Mucosa of rectum (tissue), 2 donors: ENCODE data around the gene FIG4.
"Not testable (repeated sequence)": the region's sequence is repeated elsewhere in the genome, so short reads cannot be mapped to it uniquely, and the experiment has no call there.

Source experiments
- H3K27ac ChIP-seq, 2 donors: one replicate each; pipeline ENCODE4 v1.7.0; 2013; ENCODE audit warnings: inconsistent platforms in 2 of 2, low read depth in 2 of 2, low read length in 2 of 2
- H3K27me3 ChIP-seq, 2 donors: one replicate each; pipeline ENCODE4 v1.7.0; 2013; ENCODE audit warnings: low read length in 2 of 2; ENCODE audit not compliant: control insufficient read depth in 2 of 2, insufficient read depth in 2 of 2
- H3K36me3 ChIP-seq, 2 donors: one replicate each; pipeline ENCODE4 v1.7.0; 2013; ENCODE audit warnings: low read length in 2 of 2; ENCODE audit not compliant: control insufficient read depth in 2 of 2, insufficient read depth in 2 of 2
- H3K4me1 ChIP-seq, 2 donors: one replicate each; pipeline ENCODE4 v1.7.0; 2013; ENCODE audit warnings: low read length in 2 of 2, mild to moderate bottlenecking in 1 of 2; ENCODE audit not compliant: control insufficient read depth in 2 of 2, insufficient read depth in 2 of 2
- H3K4me3 ChIP-seq, 2 donors: one replicate each; pipeline ENCODE4 v1.7.0; 2013; ENCODE audit warnings: low read length in 2 of 2
- H3K9ac ChIP-seq, 2 donors: one replicate each; pipeline ENCODE4 v1.7.0; 2013; ENCODE audit warnings: low read length in 2 of 2, low read depth in 1 of 2, mild to moderate bottlenecking in 1 of 2
- H3K9me3 ChIP-seq, 2 donors: one replicate each; pipeline ENCODE4 v1.7.0; 2013; ENCODE audit warnings: low read length in 2 of 2; ENCODE audit not compliant: control insufficient read depth in 2 of 2
- donor health status: healthy.
- donor health status: Normal muscosa, but diverticular disease.

Gene FIG4

GRCh38 chr6:109807881-109808280, 116.8 kb downstream of the FIG4 start:
- H3K27ac ChIP-seq, result no peak overlapping the region
- H3K4me1 ChIP-seq, result no peaks in the 10 kb centered on the region
- H3K27me3 ChIP-seq, result no peaks in the 10 kb centered on the region
- H3K9ac ChIP-seq, result no peak overlapping the region
- H3K9me3 ChIP-seq, result no peaks in the 10 kb centered on the region
- no peak overlapping the region for H3K4me3 ChIP-seq
- H3K36me3 ChIP-seq, result no peaks in the 10 kb centered on the region

GRCh38 chr6:109808837-109809236, 117.7 kb downstream of the FIG4 start:
- no peaks in the 10 kb centered on the region for H3K4me1 ChIP-seq
- H3K9me3 ChIP-seq, result no peaks in the 10 kb centered on the region
- H3K4me3 ChIP-seq, result no peak overlapping the region
- H3K27me3 ChIP-seq, result no peaks in the 10 kb centered on the region
- H3K9ac ChIP-seq, result no peak overlapping the region
- H3K36me3 ChIP-seq, result peaks cover 0 to 3% of the 10 kb centered on the region in 2 donors
- no peak overlapping the region for H3K27ac ChIP-seq

- H3K9me3 ChIP-seq, result no peaks in the 10 kb centered on the region
- no peak overlapping the region for H3K9ac ChIP-seq
- no peak overlapping the region for H3K27ac ChIP-seq
- H3K27me3 ChIP-seq, result no peaks in the 10 kb centered on the region
- H3K4me3 ChIP-seq, result no peak overlapping the region
- H3K36me3 ChIP-seq, result peaks cover 0 to 3% of the 10 kb centered on the region in 2 donors
- H3K4me1 ChIP-seq, result no peaks in the 10 kb centered on the region
These were observed 124.0 kb downstream of the FIG4 start for GRCh38 chr6:109815054-109815453.

GRCh38 chr6:109816452-109817374, 125.6 kb downstream of the FIG4 start:
- Histone ChIP-seq H3K4me1 (no peaks in the 10 kb centered on the region), H3K9me3 (no peaks in the 10 kb centered on the region), H3K4me3 (no peak overlapping the region), H3K27ac (no peak overlapping the region), H3K9ac (no peak overlapping the region), H3K36me3 (peaks cover 0 to 3% of the 10 kb centered on the region in 2 donors), H3K27me3 (no peaks in the 10 kb centered on the region)

GRCh38 chr6:109820706-109821350, 129.7 kb downstream of the FIG4 start:
- no peaks in the 10 kb centered on the region for H3K4me1 ChIP-seq
- peaks cover 0 to 10% of the 10 kb centered on the region in 2 donors for H3K36me3 ChIP-seq
- no peaks in the 10 kb centered on the region for H3K9me3 ChIP-seq
- no peaks in the 10 kb centered on the region for H3K27me3 ChIP-seq
- H3K9ac ChIP-seq, result no peak overlapping the region
- no peak overlapping the region for H3K4me3 ChIP-seq
- H3K27ac ChIP-seq, result no peak overlapping the region

GRCh38 chr6:109821428-109821827, 130.3 kb downstream of the FIG4 start:
- H3K9me3 ChIP-seq, result no peaks in the 10 kb centered on the region
- H3K36me3 ChIP-seq, result peaks cover 3 to 10% of the 10 kb centered on the region in 2 donors
- no peak overlapping the region for H3K4me3 ChIP-seq
- no peak overlapping the region for H3K27ac ChIP-seq
- H3K9ac ChIP-seq, result no peak overlapping the region
- no peaks in the 10 kb centered on the region for H3K27me3 ChIP-seq
- H3K4me1 ChIP-seq, result no peaks in the 10 kb centered on the region

GRCh38 chr6:109824105-109824504, 133.0 kb downstream of the FIG4 start:
- Histone ChIP-seq H3K4me3 (no peak overlapping the region), H3K36me3 (peaks cover 14 to 15% of the 10 kb centered on the region in 2 donors), H3K9ac (no peak overlapping the region), H3K9me3 (peaks cover 0 to 2% of the 10 kb centered on the region in 2 donors), H3K4me1 (no peaks in the 10 kb centered on the region), H3K27ac (no peak overlapping the region), H3K27me3 (no peaks in the 10 kb centered on the region)

GRCh38 chr6:109826551-109826950, 135.5 kb downstream of the FIG4 start:
- Histone ChIP-seq H3K4me3 (no peak overlapping the region), H3K36me3 (peaks cover 14 to 15% of the 10 kb centered on the region in 2 donors), H3K27me3 (no peaks in the 10 kb centered on the region), H3K4me1 (no peaks in the 10 kb centered on the region), H3K9me3 (peaks cover 0 to 2% of the 10 kb centered on the region in 2 donors), H3K27ac (no peak overlapping the region), H3K9ac (no peak overlapping the region)

- not testable (repeated sequence) for H3K9me3 ChIP-seq, H3K4me3 ChIP-seq, H3K4me1 ChIP-seq, H3K27ac ChIP-seq, H3K27me3 ChIP-seq, H3K9ac ChIP-seq
- peaks cover 5 to 12% of the 10 kb centered on the region in 2 donors for H3K36me3 ChIP-seq
These were observed 140.3 kb downstream of the FIG4 start for GRCh38 chr6:109831352-109831751.

GRCh38 chr6:109834131-109834530, 143.0 kb downstream of the FIG4 start:
- Histone ChIP-seq H3K9me3 (no peaks in the 10 kb centered on the region), H3K27ac (no peak overlapping the region), H3K27me3 (no peaks in the 10 kb centered on the region), H3K4me1 (peaks cover 0 to 3% of the 10 kb centered on the region in 2 donors), H3K4me3 (no peak overlapping the region), H3K9ac (no peak overlapping the region), H3K36me3 (peaks cover 0 to under 1% of the 10 kb centered on the region in 2 donors)
